Stimulated activated naive B cell treated with anti-CD40 and anti-IgM and Interleukin-4, amounts not matched to agents 10 μg/mL and 1 μg/mL and 100 μg/mL, for 72 hours (primary cell): Measurements from ENCODE around the gene HOXA5.

Experiments used
- ATAC-seq, 2 donors: fragments of 150-1000 bp; cut with Tn5 transposase; replicated peaks; 2 replicates each; pipeline ENCODE4 v1.10.0; 2021; ENCODE audit warnings: moderate library complexity in 1 of 2
- DNase-seq: peaks from one replicate; pipeline ENCODE4 v3.0.0; 2021
- H3K27ac Mint-ChIP-seq: one replicate; pipeline ENCODE4 v1.8.0; 2022; ENCODE audit warnings: mild to moderate bottlenecking, mixed read lengths
- H3K27me3 Mint-ChIP-seq, 2 donors: one replicate each; pipeline ENCODE4 v1.8.0; 2022; ENCODE audit warnings: mixed read lengths in 2 of 2
- H3K36me3 Mint-ChIP-seq, 2 donors: one replicate each; pipeline ENCODE4 v1.8.0; 2022; ENCODE audit warnings: mixed read lengths in 2 of 2, mild to moderate bottlenecking in 1 of 2
- H3K4me1 Mint-ChIP-seq, 2 donors: one replicate each; pipeline ENCODE4 v1.8.0; 2022; ENCODE audit warnings: mixed read lengths in 2 of 2, mild to moderate bottlenecking in 1 of 2
- H3K4me3 Mint-ChIP-seq, 2 donors: one replicate each; pipeline ENCODE4 v1.8.0; 2022; ENCODE audit warnings: mild to moderate bottlenecking in 2 of 2, mixed read lengths in 2 of 2, moderate library complexity in 1 of 2
- H3K9me3 Mint-ChIP-seq, 2 donors: one replicate each; pipeline ENCODE4 v1.8.0; 2022; ENCODE audit warnings: mixed read lengths in 2 of 2, mild to moderate bottlenecking in 1 of 2

Gene HOXA5

GRCh38 chr7:27116031-27116961 lies 27.2 kb downstream of the HOXA5 start:
- ATAC-seq (no peak), DNase-seq (no peak)
- no peak overlapping the region for H3K27ac Mint-ChIP-seq
- H3K4me1 Mint-ChIP-seq, result no peaks in the 10 kb centered on the region
- no peaks in the 10 kb centered on the region for H3K36me3 Mint-ChIP-seq
- no peak overlapping the region for H3K4me3 Mint-ChIP-seq
- H3K27me3 Mint-ChIP-seq, result peaks cover 4 to 13% of the 10 kb centered on the region in 2 donors
- H3K9me3 Mint-ChIP-seq, result no peaks in the 10 kb centered on the region

DNA sequence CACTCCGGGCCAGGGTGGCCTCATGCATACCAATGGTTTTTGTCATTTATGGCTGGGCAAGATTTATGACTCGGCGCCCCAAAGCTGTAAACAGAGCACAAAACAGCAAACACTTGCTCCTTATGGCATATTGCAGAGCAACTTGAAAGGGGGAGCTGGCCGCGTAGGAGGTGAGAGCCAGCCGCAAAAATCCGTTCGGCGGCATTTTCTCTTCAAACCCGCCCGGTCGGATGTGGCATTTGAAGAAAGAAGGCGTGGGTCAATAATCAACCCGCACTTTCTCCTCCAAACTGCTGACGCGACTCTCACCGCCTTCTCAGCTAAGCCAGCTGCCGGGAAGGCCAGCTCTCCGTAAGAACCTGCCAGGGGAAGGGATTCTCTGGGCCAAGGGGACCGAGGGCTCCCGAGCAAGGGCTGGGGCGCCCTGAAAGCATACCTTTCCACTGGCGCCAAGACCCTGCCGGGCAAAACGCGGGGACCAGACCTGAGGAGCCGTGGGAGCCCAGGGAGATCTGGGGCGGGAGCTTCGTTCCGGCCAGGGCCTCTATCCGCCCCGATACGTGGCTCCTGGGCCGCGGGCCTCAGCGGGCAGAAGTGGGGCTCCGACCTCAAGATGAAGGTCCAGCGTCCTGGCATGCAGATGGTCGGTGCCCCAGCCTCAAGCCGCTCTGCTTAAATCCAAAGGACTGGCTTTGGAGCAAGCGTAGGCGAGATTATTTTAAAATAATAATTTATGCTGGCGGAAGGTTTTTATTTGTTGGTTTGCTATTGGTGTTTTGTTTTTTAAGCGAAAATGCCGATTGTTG lies 28.1 kb downstream of the HOXA5 start:
- no peak overlapping the region for H3K27ac Mint-ChIP-seq
- DNase-seq, result no peak
- no peak overlapping the region for H3K4me3 Mint-ChIP-seq
- no peak for ATAC-seq
- H3K27me3 Mint-ChIP-seq, result peaks cover 4 to 13% of the 10 kb centered on the region in 2 donors
- no peaks in the 10 kb centered on the region for H3K9me3 Mint-ChIP-seq
- H3K36me3 Mint-ChIP-seq, result no peaks in the 10 kb centered on the region
- no peaks in the 10 kb centered on the region for H3K4me1 Mint-ChIP-seq

DNA sequence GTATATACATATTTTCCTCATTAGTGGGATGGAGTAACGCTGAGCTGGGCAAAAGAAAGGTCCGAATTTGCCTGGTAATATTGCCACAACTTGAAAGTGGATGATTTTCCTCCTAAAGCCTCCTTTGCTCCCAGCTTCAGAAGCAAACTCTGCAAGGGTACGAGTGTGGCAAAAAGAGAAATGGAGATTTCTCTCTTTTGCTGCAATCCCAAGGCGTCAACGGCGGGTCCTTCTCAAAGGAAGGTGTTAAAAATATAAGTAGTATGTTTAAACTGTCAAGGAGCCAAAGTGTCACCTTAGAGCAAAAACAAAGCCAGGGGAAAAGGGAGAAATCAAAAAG lies 28.6 kb downstream of the HOXA5 start:
- Mint-ChIP-seq H3K9me3 (peaks cover 0 to 2% of the 10 kb centered on the region in 2 donors), H3K36me3 (no peaks in the 10 kb centered on the region), H3K27ac (no peak overlapping the region), H3K4me3 (no peak overlapping the region), H3K4me1 (no peaks in the 10 kb centered on the region), H3K27me3 (peaks cover 6 to 13% of the 10 kb centered on the region in 2 donors)
- DNase-seq, result no peak
- no peak for ATAC-seq

- H3K27me3 Mint-ChIP-seq, result peaks cover 10 to 13% of the 10 kb centered on the region in 2 donors
- ATAC-seq (no peak), DNase-seq (no peak)
- H3K4me3 Mint-ChIP-seq, result no peak overlapping the region
- no peaks in the 10 kb centered on the region for H3K4me1 Mint-ChIP-seq
- no peak overlapping the region for H3K27ac Mint-ChIP-seq
- H3K9me3 Mint-ChIP-seq, result peaks cover 0 to 2% of the 10 kb centered on the region in 2 donors
- no peaks in the 10 kb centered on the region for H3K36me3 Mint-ChIP-seq
Observed at GRCh38 chr7:27113991-27114769, 29.3 kb downstream of the HOXA5 start.

DNA sequence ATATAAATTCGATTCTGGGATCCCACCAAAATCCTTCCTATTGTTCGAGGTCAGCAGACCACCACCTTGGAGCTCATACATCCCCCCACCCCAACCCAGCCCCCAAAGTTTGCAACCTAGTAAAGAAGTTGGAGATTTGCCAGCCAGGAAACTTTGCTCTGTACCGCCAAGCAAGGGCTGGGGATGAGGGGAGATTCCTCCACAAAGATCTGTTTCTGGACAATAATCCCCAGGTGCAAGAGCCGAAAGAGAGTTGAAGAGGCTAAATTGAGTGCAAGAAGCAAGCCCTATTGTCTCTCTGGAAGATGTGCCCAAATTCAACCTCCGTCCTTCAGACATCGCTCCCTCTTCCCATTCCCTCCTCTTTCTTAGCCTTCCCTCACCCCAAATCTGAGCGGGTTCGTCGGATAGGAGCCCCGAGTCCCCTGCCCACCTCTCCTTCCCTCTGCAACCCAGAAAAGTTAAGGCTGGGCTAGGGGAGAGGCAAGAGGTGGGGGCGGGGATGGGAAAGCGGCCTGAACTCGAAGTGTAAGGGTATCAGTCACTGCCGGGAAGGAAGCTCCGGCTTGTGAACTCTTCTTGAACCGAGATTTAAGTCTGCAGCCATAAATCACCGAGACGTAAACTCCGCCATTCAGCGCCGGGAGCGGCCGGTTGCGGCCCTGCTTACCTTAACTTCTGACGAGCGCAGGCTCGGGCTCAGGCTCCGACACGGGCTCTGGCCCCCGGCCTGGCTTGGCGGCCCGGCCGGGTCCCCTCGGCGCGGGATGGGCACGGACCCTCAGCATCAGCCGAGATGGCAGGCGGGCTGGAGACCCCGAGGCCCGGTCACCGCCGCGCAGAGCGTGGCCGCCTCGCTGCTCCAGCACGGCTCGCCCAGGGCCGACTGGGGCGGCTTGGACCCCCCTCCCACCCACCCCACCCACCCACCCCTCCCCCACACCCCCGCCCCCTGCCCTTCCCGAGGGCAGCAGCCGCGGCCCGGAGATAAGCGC lies 30.2 kb downstream of the HOXA5 start:
- Mint-ChIP-seq H3K9me3 (peaks cover 0 to 2% of the 10 kb centered on the region in 2 donors), H3K4me3 (no peak overlapping the region), H3K27ac (no peak overlapping the region), H3K4me1 (no peaks in the 10 kb centered on the region), H3K27me3 (peaks cover 10 to 13% of the 10 kb centered on the region in 2 donors), H3K36me3 (no peaks in the 10 kb centered on the region)
- DNase-seq, result no peak
- ATAC-seq, result no peak

GRCh38 chr7:27112361-27112760 lies 31.1 kb downstream of the HOXA5 start:
- Mint-ChIP-seq H3K4me3 (no peak overlapping the region), H3K36me3 (no peaks in the 10 kb centered on the region), H3K27me3 (peaks cover 13 to 19% of the 10 kb centered on the region in 2 donors), H3K4me1 (peaks cover 0 to 1% of the 10 kb centered on the region in 2 donors), H3K9me3 (peaks cover 0 to 2% of the 10 kb centered on the region in 2 donors), H3K27ac (no peak overlapping the region)
- ATAC-seq, result no peak
- no peak for DNase-seq

DNA sequence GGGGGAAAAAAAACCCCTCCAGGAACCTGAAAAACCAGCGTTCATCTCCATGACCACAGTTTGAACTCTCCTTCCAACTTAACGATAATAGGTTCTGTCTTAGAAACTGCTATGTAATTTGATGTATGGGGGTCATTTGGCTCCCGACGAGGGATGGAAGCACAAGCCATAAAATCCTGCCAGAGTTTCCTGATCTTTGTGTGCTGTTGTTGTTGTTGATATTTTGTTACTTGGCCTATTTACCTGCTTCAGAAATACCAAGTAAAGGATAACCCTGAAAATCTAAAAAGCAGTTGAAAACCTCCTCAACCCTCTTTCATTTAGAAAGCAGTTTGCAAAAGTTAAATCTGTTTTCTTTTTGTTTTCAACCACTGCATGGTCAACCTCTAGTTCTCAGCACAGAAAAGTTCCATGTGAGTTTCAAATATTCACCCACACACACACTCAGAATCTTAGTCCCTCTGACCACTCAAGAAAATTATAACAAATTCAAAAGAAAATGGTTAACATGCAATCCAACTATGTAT lies 31.7 kb downstream of the HOXA5 start:
- Mint-ChIP-seq H3K27me3 (peaks cover 14 to 17% of the 10 kb centered on the region in 2 donors), H3K27ac (no peak overlapping the region), H3K36me3 (no peaks in the 10 kb centered on the region), H3K4me3 (no peak overlapping the region), H3K9me3 (peaks cover 0 to 2% of the 10 kb centered on the region in 2 donors), H3K4me1 (peaks cover 0 to 1% of the 10 kb centered on the region in 2 donors)
- DNase-seq (no peak), ATAC-seq (no peak)

DNA sequence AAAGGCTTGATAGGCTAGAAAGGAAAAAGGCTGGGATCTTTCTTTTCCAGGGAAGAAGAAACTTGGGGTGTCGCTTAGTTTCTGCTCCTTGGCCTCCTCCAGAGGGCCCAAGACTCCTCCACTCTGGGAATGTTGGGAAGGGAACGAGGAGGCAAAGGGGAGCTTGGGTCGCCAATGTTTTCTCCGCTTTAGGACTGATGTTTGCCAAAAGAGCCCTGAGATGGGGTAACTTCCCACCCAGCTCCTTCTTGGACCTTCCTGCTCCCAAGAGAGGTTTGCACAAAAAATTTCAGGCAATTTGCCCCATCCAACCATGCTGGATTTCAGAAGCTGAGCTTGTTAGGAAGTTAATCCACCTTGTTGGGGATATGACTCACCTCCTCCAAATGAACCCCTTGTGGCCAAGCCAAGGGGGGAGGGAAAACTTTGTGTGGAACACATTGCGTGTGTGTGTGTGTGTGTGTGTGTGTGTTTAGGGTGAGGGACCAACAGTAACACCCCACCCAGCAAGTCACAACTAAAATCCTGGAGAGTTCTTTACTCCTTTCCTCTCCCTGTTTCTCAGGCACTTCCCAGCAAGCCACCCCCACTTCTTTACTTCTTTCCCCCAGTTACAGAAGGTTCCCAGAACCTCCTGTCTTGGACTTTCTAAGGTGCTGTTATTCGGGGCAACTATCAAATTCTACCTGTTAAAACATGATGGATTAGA lies 32.3 kb downstream of the HOXA5 start:
- no peak for DNase-seq
- H3K9me3 Mint-ChIP-seq, result peaks cover 0 to 2% of the 10 kb centered on the region in 2 donors
- no peak for ATAC-seq
- H3K4me1 Mint-ChIP-seq, result peaks cover 0 to 1% of the 10 kb centered on the region in 2 donors
- H3K4me3 Mint-ChIP-seq, result no peak overlapping the region
- H3K27ac Mint-ChIP-seq, result no peak overlapping the region
- no peaks in the 10 kb centered on the region for H3K36me3 Mint-ChIP-seq
- peaks cover 14 to 19% of the 10 kb centered on the region in 2 donors for H3K27me3 Mint-ChIP-seq

- Mint-ChIP-seq H3K4me1 (peaks cover 0 to 1% of the 10 kb centered on the region in 2 donors), H3K27me3 (peaks cover 17 to 26% of the 10 kb centered on the region in 2 donors), H3K27ac (no peak overlapping the region), H3K4me3 (no peak overlapping the region), H3K36me3 (no peaks in the 10 kb centered on the region), H3K9me3 (peaks cover 0 to 2% of the 10 kb centered on the region in 2 donors)
- no peak for ATAC-seq
- DNase-seq, result no peak
Observed at GRCh38 chr7:27110186-27111031, 33.1 kb downstream of the HOXA5 start.

DNA sequence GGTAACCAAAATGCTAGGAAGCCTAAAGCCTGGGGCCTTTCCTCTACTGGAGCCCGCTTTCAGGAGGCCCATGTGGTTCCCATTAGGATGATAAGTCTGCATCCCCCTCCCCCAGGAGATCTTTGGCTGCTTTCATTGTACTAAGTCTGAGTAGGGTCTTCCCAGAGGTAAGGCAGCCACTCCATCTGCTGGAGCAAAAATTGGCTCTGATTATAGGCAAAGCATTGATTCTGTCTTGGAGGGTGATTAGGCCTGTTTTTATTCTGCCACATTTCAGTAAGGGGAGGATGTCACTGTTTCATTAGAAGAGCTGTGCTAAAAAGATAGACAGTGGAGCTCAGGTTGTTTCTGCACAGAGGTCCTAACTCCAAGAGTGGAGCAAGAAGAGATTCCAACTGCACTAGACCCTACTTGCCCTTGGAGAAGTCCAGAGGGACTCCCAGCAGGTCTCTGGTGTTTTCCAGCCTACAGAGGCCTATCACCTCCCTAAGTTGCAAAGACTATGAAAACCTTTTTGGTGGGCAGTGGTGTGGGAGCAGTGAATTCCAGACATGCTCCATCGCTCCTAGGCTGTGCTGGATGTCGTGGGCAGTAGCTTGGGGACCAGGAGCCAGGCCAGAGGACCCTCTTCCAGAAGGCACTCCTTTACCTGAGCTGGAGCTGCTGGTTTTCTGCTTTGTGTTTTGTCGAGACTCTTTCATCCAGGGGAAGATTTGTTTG lies 33.9 kb downstream of the HOXA5 start:
- ATAC-seq (no peak), DNase-seq (no peak)
- H3K27me3 Mint-ChIP-seq, result peaks cover 20 to 29% of the 10 kb centered on the region in 2 donors
- H3K27ac Mint-ChIP-seq, result no peak overlapping the region
- H3K4me3 Mint-ChIP-seq, result no peak overlapping the region
- H3K4me1 Mint-ChIP-seq, result peaks cover 0 to 1% of the 10 kb centered on the region in 2 donors
- peaks cover 0 to 2% of the 10 kb centered on the region in 2 donors for H3K9me3 Mint-ChIP-seq
- no peaks in the 10 kb centered on the region for H3K36me3 Mint-ChIP-seq

GRCh38 chr7:27108390-27109127 lies 34.9 kb downstream of the HOXA5 start:
- H3K4me3 Mint-ChIP-seq, result no peak overlapping the region
- H3K9me3 Mint-ChIP-seq, result peaks cover 0 to 2% of the 10 kb centered on the region in 2 donors
- peaks cover 29 to 36% of the 10 kb centered on the region in 2 donors for H3K27me3 Mint-ChIP-seq
- H3K27ac Mint-ChIP-seq, result no peak overlapping the region
- H3K36me3 Mint-ChIP-seq, result peaks cover 0 to 2% of the 10 kb centered on the region in 2 donors
- ATAC-seq (no peak), DNase-seq (no peak)
- H3K4me1 Mint-ChIP-seq, result peaks cover 1 to 7% of the 10 kb centered on the region in 2 donors
